Activated CD8-positive, alpha-beta T cell treated with anti-CD3 and anti-CD28 coated beads for 36 hours (primary cell): ENCODE data around the gene BCKDHA. TPM values are rescaled to one million over a fixed set of nuclear protein-coding genes. Genes with fewer than 3 reads are reported as not detected.

Experiments used
- ATAC-seq: fragments of 200-7000 bp; cut with Tn5 transposase; one replicate; pipeline ENCODE4 v1.10.0; 2021; ENCODE audit warnings: mild to moderate bottlenecking, moderate library complexity
- CTCF ChIA-PET: fragments of 350-600 bp; sonication (Branson Sonifier 250); formaldehyde crosslinking; loops from one replicate; lab custom pipeline; 2021; ENCODE audit warnings: antibody characterized with exemption; lab: Charles Lee
- POLR2A ChIA-PET: fragments of 350-600 bp; sonication (Branson Sonifier 250); formaldehyde crosslinking; loops from one replicate; lab custom pipeline; 2021; ENCODE audit warnings: antibody characterized with exemption; lab: Charles Lee
- DNase-seq: peaks from one replicate; pipeline ENCODE4 v3.0.0-alpha.2; 2020
- H3K27ac Mint-ChIP-seq: one replicate; pipeline ENCODE4 v1.8.0; 2021; ENCODE audit warnings: mild to moderate bottlenecking, mixed read lengths
- H3K27me3 Mint-ChIP-seq: one replicate; pipeline ENCODE4 v1.8.0; 2021; ENCODE audit warnings: mixed read lengths
- H3K36me3 Mint-ChIP-seq: one replicate; pipeline ENCODE4 v1.8.0; 2021; ENCODE audit warnings: low read depth, mixed read lengths
- H3K4me1 Mint-ChIP-seq: one replicate; pipeline ENCODE4 v1.8.0; 2021; ENCODE audit warnings: low read depth, mixed read lengths
- H3K4me3 Mint-ChIP-seq: one replicate; pipeline ENCODE4 v1.8.0; 2021; ENCODE audit warnings: mild to moderate bottlenecking, moderate library complexity, mixed read lengths
- H3K9me3 Mint-ChIP-seq: one replicate; pipeline ENCODE4 v1.8.0; 2021; ENCODE audit warnings: mixed read lengths
- intact Hi-C: fragments of 100-400 bp; cut with micrococcal nuclease; formaldehyde crosslinking; loops from one replicate; pipeline ENCODE4 v1.10.0; 2022
- total RNA-seq, 2 experiments: library from RNA; stranded (reverse); gene quantifications; one replicate each; pipeline ENCODE4 v1.2.3, GENCODE V29; 2021
- TF ChIP-seq, protein P1 (sequence below): fragments of 200-600 bp; IDR thresholded peaks from one replicate; pipeline ENCODE4 v1.8.0; 2022; ENCODE audit warnings: antibody characterized with exemption, mild to moderate bottlenecking

The BCKDHA gene
- total RNA-seq, 2 experiments from 2014 or later = 32.3 to 36.9 TPM

DNA sequence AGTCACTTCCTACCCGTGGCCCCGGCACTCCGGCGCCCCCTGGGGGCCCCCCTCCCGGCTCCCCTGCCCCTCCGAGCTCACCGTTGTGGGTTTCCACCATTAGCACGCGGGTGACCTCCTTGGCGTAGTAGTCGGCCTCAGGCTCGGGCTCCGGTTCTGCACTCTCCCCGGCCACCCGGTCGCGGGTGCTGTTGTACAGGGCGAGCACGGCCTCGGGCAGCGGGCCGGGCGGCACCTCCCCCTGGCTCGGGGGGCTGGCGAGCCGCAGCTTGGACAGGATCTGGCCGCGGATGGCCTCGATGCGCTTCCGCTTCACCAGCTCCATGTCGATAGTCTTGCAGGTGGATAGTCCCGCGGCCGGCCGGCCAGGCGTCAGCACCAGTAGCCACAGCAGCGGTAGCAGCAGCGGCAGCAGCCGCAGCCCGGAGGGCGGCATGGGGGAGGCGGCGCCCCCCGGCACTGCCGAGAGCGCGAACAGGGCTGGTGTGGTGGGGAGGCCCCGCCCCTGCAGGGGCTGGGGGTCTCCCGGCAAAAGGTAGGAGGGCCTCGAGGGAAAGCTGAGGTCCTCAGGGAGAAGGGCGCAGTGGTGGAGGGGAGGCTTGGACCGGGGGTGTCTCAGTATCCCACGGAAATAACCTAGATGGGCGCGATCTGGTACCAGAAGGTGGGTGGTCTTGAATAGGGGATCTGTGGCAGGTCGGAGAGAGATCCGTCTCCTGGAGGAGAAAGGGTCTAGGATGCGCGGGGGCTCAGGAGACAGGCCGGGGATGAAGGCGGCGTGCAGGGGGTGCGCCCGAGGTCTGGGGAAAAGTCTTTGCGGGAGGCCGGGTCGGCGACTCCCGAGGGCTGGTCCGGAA lies 44.8 kb upstream of the BCKDHA start:
- DNase-seq (peak; percentile 87), ATAC-seq (peak; percentile 12)
- Mint-ChIP-seq H3K27ac (peak overlapping the region; percentile 99), H3K4me3 (peak overlapping the region; percentile 100), H3K27me3 (no peaks in the 10 kb centered on the region), H3K36me3 (peaks cover 55% of the 10 kb centered on the region), H3K4me1 (peaks cover 56% of the 10 kb centered on the region), H3K9me3 (peaks cover 5% of the 10 kb centered on the region)
- ChIA-PET CTCF (interaction anchor here (1.2 to 3.0 kb wide), 6 partner anchors 11 to 96 kb away, joined by 3 to 19 read pairs (median 6); partner anchors contain the start of genes B9D2 and HNRNPUL1), POLR2A (interaction anchor here (0.7 to 6.0 kb wide), 12 partner anchors 11 to 89 kb away, joined by 3 to 44 read pairs (median 6); partner anchors contain the start of genes B9D2, CCDC97, HNRNPUL1 and TMEM91)
- TF ChIP-seq, protein P1, sequence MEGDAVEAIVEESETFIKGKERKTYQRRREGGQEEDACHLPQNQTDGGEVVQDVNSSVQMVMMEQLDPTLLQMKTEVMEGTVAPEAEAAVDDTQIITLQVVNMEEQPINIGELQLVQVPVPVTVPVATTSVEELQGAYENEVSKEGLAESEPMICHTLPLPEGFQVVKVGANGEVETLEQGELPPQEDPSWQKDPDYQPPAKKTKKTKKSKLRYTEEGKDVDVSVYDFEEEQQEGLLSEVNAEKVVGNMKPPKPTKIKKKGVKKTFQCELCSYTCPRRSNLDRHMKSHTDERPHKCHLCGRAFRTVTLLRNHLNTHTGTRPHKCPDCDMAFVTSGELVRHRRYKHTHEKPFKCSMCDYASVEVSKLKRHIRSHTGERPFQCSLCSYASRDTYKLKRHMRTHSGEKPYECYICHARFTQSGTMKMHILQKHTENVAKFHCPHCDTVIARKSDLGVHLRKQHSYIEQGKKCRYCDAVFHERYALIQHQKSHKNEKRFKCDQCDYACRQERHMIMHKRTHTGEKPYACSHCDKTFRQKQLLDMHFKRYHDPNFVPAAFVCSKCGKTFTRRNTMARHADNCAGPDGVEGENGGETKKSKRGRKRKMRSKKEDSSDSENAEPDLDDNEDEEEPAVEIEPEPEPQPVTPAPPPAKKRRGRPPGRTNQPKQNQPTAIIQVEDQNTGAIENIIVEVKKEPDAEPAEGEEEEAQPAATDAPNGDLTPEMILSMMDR = peak; percentile 4
- intact Hi-C loops = loop anchor here (5.0 to 10.0 kb wide), 2 partner anchors 46 to 88 kb away; partner anchors contain the start of gene HNRNPUL1

DNA sequence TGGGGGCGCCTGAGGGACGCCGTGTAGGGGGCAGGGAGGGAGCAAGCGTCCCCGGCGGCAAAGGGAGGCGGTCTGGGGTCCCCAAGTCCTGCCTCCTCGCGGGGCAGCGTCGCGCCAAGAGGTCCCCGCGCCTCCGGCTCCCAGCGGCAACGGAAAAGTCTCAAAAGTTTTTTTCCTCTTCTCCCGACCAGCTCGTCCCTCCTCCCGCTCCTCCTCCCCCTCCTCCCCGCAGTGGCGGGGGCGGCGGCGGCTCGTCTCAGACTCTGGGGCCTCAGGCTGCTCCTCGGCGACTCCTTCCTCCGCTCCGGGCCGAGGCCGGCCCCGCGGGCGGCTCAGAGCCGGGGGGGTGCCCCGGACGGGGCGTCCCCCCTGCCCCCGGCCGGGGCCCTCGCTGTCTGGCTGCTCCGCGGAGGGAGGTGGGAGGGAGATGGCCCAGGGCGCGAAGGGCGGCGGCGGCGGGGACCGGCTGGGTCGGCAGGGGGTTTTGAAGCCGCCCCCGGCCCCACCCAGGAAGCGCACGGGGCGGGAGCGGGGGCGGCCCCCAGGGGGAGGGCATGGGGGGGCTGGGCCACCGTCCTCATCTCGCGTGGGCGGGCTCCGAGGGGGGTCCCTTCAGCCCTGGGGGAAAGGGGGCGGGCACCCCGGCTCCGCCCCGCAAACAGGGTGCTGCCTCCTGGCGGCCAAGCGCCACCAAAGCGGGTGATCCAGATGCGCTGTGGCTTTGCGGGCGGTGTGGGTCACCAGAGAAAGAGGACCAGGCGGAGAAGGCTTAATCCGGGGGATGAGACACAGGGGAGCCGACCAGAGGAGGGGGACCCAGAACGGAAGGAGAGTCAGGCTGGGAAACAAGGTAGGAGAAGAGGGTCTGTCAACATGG lies 43.9 kb upstream of the BCKDHA start, which contains the start of gene TGFB1:
Gene TGFB1 (minus strand): TSS at position 457 of the 877 bp plus-strand sequence. CDS start 878 bp downstream, outside the sequence.
- CTCF ChIA-PET = interaction anchor here (1.3 to 3.0 kb wide), 3 partner anchors 11 to 95 kb away, joined by 3 to 19 read pairs (median 5); partner anchors contain the start of gene B9D2
- H3K4me3 Mint-ChIP-seq = peak within 1 kb of the TSS; percentile 100
- peak within 1 kb of the TSS; percentile 99 for H3K27ac Mint-ChIP-seq
- H3K9me3 Mint-ChIP-seq = peaks cover 5% of the 10 kb centered on the region
- H3K27me3 Mint-ChIP-seq = no peaks in the 10 kb centered on the region
- H3K36me3 Mint-ChIP-seq = peaks cover 52% of the 10 kb centered on the region
- ATAC-seq (peak; percentile 59), DNase-seq (peak; percentile 94)
- POLR2A ChIA-PET = interaction anchor here (1.6 to 6.0 kb wide), 8 partner anchors 10 to 90 kb away, joined by 4 to 44 read pairs (median 20); partner anchors contain the start of genes B9D2, CCDC97, HNRNPUL1 and TMEM91
- peaks cover 60% of the 10 kb centered on the region for H3K4me1 Mint-ChIP-seq
- TF ChIP-seq, protein P1 = peak; percentile 83
- intact Hi-C loops = loop anchor here (5.0 to 10.0 kb wide), 2 partner anchors 46 to 89 kb away; partner anchors contain the start of gene HNRNPUL1

DNA sequence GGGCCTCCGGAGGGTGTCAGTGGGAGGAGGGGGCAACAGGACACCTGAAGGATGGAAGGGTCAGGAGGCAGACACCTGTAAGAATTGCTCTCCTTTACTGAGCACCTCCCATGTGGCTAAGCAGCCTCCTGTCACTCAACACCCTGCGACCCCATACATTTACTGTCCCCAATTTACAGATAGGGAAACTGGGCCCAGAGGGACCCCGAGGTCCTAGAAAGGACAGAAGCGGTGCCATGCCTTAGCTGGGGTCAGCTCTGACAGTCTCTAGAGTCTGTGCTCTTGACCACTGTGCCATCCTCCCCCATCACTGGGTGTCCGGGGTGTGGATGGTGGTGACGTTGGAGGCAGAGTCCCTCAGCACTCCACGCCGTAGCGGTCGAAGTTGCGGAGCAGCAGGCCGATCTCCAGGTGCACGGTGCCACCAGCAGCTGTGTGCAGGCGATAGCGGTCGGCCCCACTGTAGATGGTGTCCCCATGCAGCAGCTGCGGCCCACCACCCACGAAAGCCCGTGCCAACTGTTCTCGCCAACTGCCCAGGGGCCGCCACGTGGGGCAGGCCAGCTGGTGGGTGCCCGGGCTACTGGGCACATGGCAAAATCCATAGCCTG lies 43.2 kb upstream of the BCKDHA start:
- H3K4me3 Mint-ChIP-seq = peak overlapping the region; percentile 87
- peak overlapping the region; percentile 99 for H3K27ac Mint-ChIP-seq
- ChIA-PET CTCF (interaction anchor here (0.9 to 1.8 kb wide), 3 partner anchors 9 to 242 kb away, joined by 3 to 11 read pairs (median 4); partner anchors contain the start of genes B9D2 and DMAC2), POLR2A (interaction anchor here (1.2 to 6.0 kb wide), 4 partner anchors 10 to 46 kb away, joined by 4 to 39 read pairs (median 13); partner anchors contain the start of genes B9D2, CCDC97 and TMEM91)
- intact Hi-C loops = loop anchor here (5.0 to 10.0 kb wide), 2 partner anchors 47 to 90 kb away; partner anchors contain the start of gene HNRNPUL1
- TF ChIP-seq, protein P1 = no peak
- no peak for DNase-seq
- H3K27me3 Mint-ChIP-seq = no peaks in the 10 kb centered on the region
- H3K36me3 Mint-ChIP-seq = peaks cover 46% of the 10 kb centered on the region
- ATAC-seq = no peak
- H3K4me1 Mint-ChIP-seq = peaks cover 54% of the 10 kb centered on the region
- no peaks in the 10 kb centered on the region for H3K9me3 Mint-ChIP-seq

DNA sequence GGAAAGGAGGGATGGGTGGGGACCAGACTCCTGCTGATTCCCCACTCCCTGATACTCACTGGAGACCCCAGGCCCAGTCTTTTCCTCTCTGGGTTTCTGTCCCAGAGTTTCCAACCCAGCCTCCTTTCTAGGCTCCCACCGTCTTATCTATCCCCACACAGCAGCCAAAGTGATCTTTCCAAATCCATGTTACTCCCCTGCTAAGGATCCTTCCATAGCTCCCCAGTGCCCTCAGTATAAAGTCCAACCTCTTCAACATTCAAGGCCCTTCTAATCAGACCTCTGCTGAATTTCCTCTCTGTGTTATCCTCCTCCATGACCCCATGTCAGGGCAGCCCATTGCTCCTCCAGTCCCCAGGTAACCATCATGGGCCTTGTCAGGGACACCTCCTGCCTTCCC lies 42.6 kb upstream of the BCKDHA start:
- ChIA-PET POLR2A (interaction anchor here (1.2 to 2.5 kb wide), 2 partner anchors 9 to 46 kb away, joined by 4 to 20 read pairs; partner anchors contain the start of gene B9D2), CTCF (interaction anchor here (0.9 to 1.8 kb wide), 5 partner anchors 9 to 241 kb away, joined by 3 to 11 read pairs (median 4); partner anchors contain the start of genes B9D2 and DMAC2)
- Mint-ChIP-seq H3K27me3 (no peaks in the 10 kb centered on the region), H3K27ac (peak overlapping the region; percentile 99), H3K4me3 (peak overlapping the region; percentile 87), H3K36me3 (peaks cover 44% of the 10 kb centered on the region), H3K9me3 (no peaks in the 10 kb centered on the region), H3K4me1 (peaks cover 52% of the 10 kb centered on the region)
- TF ChIP-seq, protein P1 = no peak
- DNase-seq (no peak), ATAC-seq (no peak)
- intact Hi-C loops = loop anchor here (5.0 to 10.0 kb wide), 2 partner anchors 42 to 90 kb away; partner anchors contain the start of genes BCKDHA, EXOSC5 and HNRNPUL1
